ENCODE results near the gene OCRL.
"Not testable (repeated sequence)": the region's sequence is repeated elsewhere in the genome, so short reads cannot be mapped to it uniquely, and the experiment has no call there.

Gene OCRL

GRCh38 chrX:129540722-129541184, 694 bp downstream of the OCRL start:
- no peak for DNase-seq

GRCh38 chrX:129544780-129545179, 4.7 kb downstream of the OCRL start:
- no peak for DNase-seq

DNA sequence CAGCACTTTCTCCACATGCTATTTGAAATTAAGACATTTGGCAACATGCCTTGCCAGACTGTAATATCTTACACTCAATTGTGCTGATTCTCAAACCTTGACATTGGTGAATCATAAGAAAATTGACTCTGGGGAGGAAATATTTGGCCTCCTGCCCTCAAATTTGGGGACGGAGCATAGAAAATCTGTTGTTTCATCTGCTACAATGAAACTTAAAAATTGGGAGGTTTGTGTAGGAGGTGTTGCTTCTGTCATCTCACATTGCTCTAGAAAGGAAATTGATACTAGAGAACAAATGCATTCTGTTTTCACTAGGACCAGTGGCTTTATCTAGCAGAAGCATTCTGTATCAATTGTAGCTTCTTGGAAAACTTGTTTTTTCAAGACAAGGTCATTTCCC, 5.3 kb downstream of the OCRL start:
- DNase-seq, result no peak

GRCh38 chrX:129549124-129549523, 9.1 kb downstream of the OCRL start:
- DNase-seq, result no peak

DNA sequence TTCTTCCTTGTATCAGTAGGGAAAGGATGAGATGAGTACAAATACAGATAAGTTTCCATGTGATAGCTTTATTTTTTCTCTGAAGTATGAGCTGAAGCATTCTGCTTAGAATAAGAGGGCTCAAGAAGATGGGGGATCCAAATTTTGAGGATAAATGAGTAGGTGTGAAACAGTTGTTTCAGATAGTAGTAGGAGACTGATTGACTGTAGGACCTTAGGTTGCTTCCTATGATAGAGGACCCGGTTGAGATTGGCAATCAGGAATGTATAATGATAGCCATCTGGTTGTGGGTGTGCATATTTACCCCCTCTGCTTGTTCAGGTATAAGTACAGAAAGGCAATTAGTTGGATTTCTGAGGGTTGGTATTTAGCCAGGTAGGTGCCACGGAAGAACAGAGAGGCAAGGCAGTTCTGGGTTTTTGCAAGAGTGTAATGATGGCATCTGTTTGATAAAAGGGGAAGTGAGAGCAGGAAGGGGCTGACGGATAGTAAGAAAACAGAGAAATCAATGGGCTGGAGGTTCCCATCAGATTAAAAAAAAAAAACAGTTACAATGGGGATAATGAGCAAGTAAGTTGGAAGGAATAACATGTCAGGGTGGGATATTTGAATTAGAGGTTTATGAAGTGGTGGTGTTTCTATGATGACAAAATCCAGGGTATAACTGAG, 13.7 kb downstream of the OCRL start:
- DNase-seq, result no peak

- DNase-seq, result not testable (repeated sequence)
Observed at GRCh38 chrX:129554816-129555215, 14.8 kb downstream of the OCRL start.

DNA sequence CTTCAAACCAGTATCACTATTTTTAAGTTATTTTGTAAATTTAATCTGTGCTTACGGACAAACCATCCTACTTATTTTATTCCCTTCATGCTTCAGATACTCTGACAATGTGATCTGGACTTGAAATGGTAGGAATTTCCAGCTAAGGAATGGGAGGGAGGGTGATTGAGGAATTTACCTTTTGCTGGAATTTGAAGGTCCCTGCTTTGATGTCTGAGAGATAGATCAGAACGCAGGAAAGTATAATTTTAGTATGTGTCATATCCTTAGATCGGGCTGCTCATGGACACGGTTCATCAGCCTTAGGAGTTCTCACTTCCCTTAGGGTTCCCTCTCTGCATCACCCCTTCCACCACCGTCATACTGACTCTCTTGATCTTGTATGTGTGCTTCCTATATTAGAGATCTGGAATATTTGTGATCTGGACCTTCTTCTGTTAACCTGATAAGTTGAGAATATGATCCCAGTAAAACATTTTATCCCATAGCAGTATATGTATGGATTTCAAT, 16.8 kb downstream of the OCRL start:
- no peak for DNase-seq

- no peak for DNase-seq
Observed at GRCh38 chrX:129557844-129558480, 17.9 kb downstream of the OCRL start.

DNA sequence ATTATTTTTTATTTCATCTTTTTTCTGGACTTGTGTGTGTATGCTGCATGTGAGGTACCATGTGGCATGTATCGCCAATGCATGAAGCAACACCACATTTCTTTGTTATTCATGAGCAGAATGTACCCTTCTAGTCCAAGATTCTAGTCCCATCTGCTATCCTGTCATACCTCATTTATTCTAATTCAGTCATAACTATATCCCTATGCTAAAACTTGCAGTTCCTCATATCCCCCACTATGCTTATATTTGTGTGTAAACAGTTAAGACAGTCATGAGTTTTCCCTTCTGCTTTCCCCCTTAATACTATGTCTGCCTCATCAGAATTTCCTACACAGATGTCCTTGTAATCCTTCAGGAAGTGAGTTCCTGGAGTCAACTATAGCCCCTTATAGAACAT, 19.7 kb downstream of the OCRL start:
- no peak for DNase-seq

DNA sequence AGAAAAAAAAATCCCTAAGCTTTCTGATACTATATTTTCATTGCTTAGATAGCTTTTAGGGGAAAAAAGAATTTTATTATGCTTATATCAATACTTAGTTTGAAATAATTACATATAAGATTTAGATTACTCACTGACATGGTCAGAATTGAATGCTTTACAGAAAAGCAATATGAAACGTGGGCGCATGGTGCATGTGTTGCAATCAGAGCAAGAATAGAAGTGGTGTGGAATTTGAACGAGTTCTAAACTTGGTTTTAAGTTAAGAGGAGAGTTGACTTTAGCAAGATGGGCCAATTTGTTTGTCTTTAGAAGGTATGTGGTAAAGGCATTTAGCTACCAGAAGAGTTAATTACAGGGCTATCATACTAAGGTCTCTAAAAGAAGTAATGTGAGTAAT, 21.4 kb downstream of the OCRL start:
- DNase-seq, result no peak

- DNase-seq, result not testable (repeated sequence)
Observed at GRCh38 chrX:129564345-129564744, 24.3 kb downstream of the OCRL start.

GRCh38 chrX:129565046-129565650, 25.1 kb downstream of the OCRL start:
- DNase-seq, result no peak

GRCh38 chrX:129566073-129566472, 26.0 kb downstream of the OCRL start:
- no peak for DNase-seq

- no peak for DNase-seq
Observed at GRCh38 chrX:129568349-129568748, 28.3 kb downstream of the OCRL start.

- no peak for DNase-seq
Observed at GRCh38 chrX:129572422-129572821, 32.4 kb downstream of the OCRL start.

DNA sequence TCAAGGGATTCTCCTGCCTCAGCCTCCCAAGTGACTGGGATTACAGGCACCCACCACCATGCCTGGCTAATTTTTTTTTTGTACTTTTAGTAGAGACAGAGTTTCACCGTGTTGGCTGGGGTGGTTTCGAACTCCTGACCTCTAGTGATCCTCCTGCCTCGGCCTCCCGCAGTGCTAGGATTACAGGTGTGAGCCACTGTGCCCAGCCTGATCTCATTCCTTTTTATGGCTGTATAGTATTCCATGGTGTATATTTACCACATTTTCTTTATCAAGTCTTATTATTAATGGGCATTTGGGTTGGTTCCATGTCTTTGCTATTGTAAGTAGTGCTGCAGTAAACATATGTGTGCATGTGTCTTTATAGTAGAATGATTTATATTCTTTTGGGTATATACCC, 33.6 kb downstream of the OCRL start:
- not testable (repeated sequence) for DNase-seq

GRCh38 chrX:129574214-129574613, 34.2 kb downstream of the OCRL start:
- DNase-seq, result no peak

- DNase-seq, result no peak
Observed at GRCh38 chrX:129576539-129576938, 36.5 kb downstream of the OCRL start.

DNA sequence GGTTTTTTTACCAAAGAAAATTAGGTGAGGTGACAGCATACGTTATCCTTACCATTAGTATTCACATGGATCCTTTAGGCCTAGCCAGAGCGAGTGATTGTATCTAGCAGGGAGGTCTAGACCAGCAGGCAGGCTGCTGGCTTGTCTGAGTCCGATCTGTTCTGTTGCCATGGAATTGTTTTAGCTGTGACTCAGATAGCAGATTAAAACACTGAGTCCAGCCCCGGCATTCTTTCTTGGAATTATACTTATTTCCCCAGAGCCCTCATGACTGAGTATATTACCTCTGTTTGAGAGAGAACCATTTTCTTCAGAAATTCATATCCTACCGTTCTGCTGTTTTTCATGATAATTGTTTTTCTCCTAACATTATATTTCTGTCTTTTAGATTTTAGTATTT, 37.4 kb downstream of the OCRL start:
- no peak for DNase-seq

- DNase-seq, result no peak
Observed at GRCh38 chrX:129577877-129578276, 37.8 kb downstream of the OCRL start.

- DNase-seq, result no peak
Observed at GRCh38 chrX:129581904-129582303, 41.8 kb downstream of the OCRL start.

- no peak for DNase-seq
Observed at GRCh38 chrX:129585167-129585566, 45.1 kb downstream of the OCRL start.

- DNase-seq, result no peak
Observed at GRCh38 chrX:129585691-129586090, 45.6 kb downstream of the OCRL start.

DNA sequence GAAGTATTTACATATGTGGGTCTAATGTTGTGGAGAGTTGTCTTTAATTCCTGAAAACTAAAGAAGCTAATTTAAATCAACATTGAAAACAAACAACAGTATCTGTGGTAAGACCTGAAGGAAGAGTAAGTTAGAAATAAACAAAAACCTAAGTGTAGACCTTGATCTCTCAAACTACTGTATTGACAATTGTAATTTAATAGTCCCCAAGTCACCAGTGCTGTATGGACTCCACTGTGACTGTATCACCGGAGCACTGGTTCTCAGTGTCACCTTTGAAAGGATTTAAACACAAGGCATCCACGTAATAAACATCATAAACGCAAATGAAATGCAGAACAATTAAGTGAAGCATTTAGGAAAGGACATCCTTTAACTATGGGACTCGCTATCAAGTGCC, 46.4 kb downstream of the OCRL start:
- no peak for DNase-seq

Measured in stimulated activated CD4-positive, alpha-beta T cell treated with anti-CD3 and anti-CD28 coated beads, Interleukin-4, amount 100 ng/mL, for 1 hour (primary cell).